Right lobe of liver (tissue), 4 donors: ENCODE measurements around the gene FILIP1L.

Experiments used
- POLR2A ChIP-seq: fragments of 450-650 bp; IDR thresholded peaks from one replicate; pipeline ENCODE4 v1.6.1; 2017; ENCODE audit warnings: antibody characterized with exemption, mild to moderate bottlenecking
- TF ChIP-seq, protein P1 (sequence below), 4 donors: fragments of 200-600 bp in 3 of 4; fragments of 450-650 bp in 1 of 4; IDR thresholded peaks; one replicate each; pipeline versions ENCODE4 v1.5.1 to v1.8.0; 2016 to 2022; ENCODE audit warnings: antibody characterized with exemption in 4 of 4, mild to moderate bottlenecking in 2 of 4
- donor health status: DM: no; HTN: no; CAD: no.
- donor health status: DM: no; HTN: no; CAD: no.
- donor health status: DM: no; HTN: yes; CAD: no.

DNA sequence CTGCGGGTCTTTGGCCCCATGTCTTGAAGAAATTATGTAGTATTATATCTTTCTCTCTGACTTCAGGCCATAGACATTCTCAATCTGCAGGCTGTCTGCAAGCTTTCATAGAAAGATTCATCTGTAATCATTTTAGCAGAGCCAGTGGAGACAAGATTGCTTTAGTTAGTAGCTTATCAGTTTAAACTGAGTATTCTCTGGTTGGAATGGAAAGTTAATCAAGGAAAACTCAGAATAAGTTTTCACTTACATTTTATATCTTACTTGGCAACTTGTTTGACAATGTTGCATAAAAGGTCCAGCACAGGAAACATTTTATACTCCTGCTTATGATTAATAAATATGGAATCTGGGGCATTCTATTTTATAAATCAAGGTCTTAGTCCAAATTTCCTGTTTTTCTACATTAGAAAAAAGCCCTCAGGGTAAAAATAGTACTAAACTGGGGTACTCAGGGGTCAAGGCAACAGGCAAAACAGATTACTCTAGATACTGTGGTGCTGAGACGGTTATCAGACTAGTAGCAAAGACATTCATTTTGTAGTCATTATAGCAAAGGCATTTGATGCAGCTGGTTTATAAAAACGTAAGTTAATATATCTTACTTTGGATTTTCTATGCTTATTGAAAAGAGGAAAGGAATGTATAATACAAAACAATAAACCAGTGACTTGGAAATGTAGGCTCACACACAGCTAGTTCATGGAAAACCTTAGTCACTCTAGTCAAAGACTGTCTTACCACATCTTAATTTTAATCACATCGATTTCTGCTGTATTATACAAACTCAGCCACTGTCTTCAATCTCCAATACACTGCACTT lies 45.2 kb upstream of the FILIP1L start:
- no peak for TF ChIP-seq POLR2A
- TF ChIP-seq, protein P1, sequence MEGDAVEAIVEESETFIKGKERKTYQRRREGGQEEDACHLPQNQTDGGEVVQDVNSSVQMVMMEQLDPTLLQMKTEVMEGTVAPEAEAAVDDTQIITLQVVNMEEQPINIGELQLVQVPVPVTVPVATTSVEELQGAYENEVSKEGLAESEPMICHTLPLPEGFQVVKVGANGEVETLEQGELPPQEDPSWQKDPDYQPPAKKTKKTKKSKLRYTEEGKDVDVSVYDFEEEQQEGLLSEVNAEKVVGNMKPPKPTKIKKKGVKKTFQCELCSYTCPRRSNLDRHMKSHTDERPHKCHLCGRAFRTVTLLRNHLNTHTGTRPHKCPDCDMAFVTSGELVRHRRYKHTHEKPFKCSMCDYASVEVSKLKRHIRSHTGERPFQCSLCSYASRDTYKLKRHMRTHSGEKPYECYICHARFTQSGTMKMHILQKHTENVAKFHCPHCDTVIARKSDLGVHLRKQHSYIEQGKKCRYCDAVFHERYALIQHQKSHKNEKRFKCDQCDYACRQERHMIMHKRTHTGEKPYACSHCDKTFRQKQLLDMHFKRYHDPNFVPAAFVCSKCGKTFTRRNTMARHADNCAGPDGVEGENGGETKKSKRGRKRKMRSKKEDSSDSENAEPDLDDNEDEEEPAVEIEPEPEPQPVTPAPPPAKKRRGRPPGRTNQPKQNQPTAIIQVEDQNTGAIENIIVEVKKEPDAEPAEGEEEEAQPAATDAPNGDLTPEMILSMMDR (IDR thresholded peaks at IDR 0.05), result no peak
